CD14-positive monocyte (primary cell): ENCODE data around the gene EYS. TPM values are rescaled to one million over a fixed set of nuclear protein-coding genes. Genes with fewer than 3 reads are reported as not detected.

Experiments used
- DNase-seq, 3 donors: peaks; one replicate each; pipeline ENCODE4 v3.0.0-alpha.2; 2011 to 2022
- H2AFZ ChIP-seq: 2 replicates; pipeline ENCODE4 v1.6.0; 2012; ENCODE audit warnings: mild to moderate bottlenecking, low read depth, low read length, inconsistent platforms; ENCODE audit not compliant: insufficient read depth, poor library complexity, severe bottlenecking
- H3K27ac ChIP-seq, 2 donors: 1 replicate in 1 of 2; 2 replicates in 1 of 2; pipeline ENCODE4 v1.5.1; 2012 to 2013; ENCODE audit warnings: low read length in 2 of 2, control low read depth in 1 of 2, inconsistent platforms in 1 of 2, low read depth in 1 of 2, mild to moderate bottlenecking in 1 of 2
- H3K27me3 ChIP-seq, 2 donors: one replicate each; pipeline versions ENCODE4 v1.6.0 to v1.6.1; 2011 to 2013; ENCODE audit warnings: low read length in 2 of 2; ENCODE audit not compliant: control insufficient read depth in 2 of 2, insufficient read depth in 2 of 2
- H3K36me3 ChIP-seq, 2 donors: replicated peaks in 1 of 2; 1 replicate in 1 of 2; 2 replicates in 1 of 2; pipeline versions ENCODE4 v1.5.1 to v1.6.1; 2012 to 2013; ENCODE audit warnings: low read length in 2 of 2, control low read depth in 1 of 2, inconsistent platforms in 1 of 2, mild to moderate bottlenecking in 1 of 2; ENCODE audit not compliant: insufficient read depth in 2 of 2, control insufficient read depth in 1 of 2
- H3K4me1 ChIP-seq, 2 donors: 1 replicate in 1 of 2; 2 replicates in 1 of 2; pipeline versions ENCODE4 v1.5.1 to v1.6.1; 2012 to 2013; ENCODE audit warnings: low read length in 2 of 2, control low read depth in 1 of 2, inconsistent platforms in 1 of 2, mild to moderate bottlenecking in 1 of 2, moderate library complexity in 1 of 2; ENCODE audit not compliant: insufficient read depth in 2 of 2, control insufficient read depth in 1 of 2
- H3K4me2 ChIP-seq: replicated peaks from 2 replicates; pipeline ENCODE3; 2012; ENCODE audit warnings: low read length, moderate library complexity, mild to moderate bottlenecking; ENCODE audit not compliant: poor library complexity, severe bottlenecking; ENCODE audit errors: extremely low read depth
- H3K4me3 ChIP-seq, 3 experiments: fragments of 200-600 bp in 1 of 3; sonication (generic) in 1 of 3; replicated peaks in 1 of 3; 1 replicate in 2 of 3; 2 replicates in 1 of 3; pipeline ENCODE4 v1.5.1; 2011 to 2013; ENCODE audit warnings: low read length in 3 of 3, mild to moderate bottlenecking in 3 of 3, control low read depth in 2 of 3, low read depth in 2 of 3, inconsistent platforms in 1 of 3, moderate library complexity in 1 of 3
- H3K79me2 ChIP-seq: 2 replicates; pipeline ENCODE4 v1.6.0; 2012; ENCODE audit warnings: mild to moderate bottlenecking, control low read depth, inconsistent platforms, low read length, moderate library complexity; ENCODE audit not compliant: insufficient read depth
- H3K9ac ChIP-seq: 2 replicates; pipeline ENCODE4 v1.6.0; 2017; ENCODE audit warnings: low read length, mild to moderate bottlenecking; ENCODE audit not compliant: insufficient read depth, poor library complexity, severe bottlenecking
- H3K9me3 ChIP-seq, 2 donors: replicated peaks in 1 of 2; 1 replicate in 1 of 2; 2 replicates in 1 of 2; pipeline versions ENCODE4 v1.5.1 to v1.6.1; 2012 to 2013; ENCODE audit warnings: low read length in 2 of 2, control low read depth in 1 of 2; ENCODE audit not compliant: control insufficient read depth in 1 of 2, insufficient read depth in 1 of 2
- H4K20me1 ChIP-seq: 2 replicates; pipeline ENCODE4 v1.6.0; 2012; ENCODE audit warnings: mild to moderate bottlenecking, low read length, control low read depth, moderate library complexity; ENCODE audit not compliant: insufficient read depth
- H3K27ac Mint-ChIP-seq, 7 donors: one replicate each; pipeline ENCODE4 v1.8.0; 2020; ENCODE audit warnings: mild to moderate bottlenecking in 7 of 7, mixed read lengths in 7 of 7, moderate library complexity in 6 of 7, inconsistent platforms in 2 of 7
- H3K27me3 Mint-ChIP-seq, 3 donors: one replicate each; pipeline ENCODE4 v1.8.0; 2021 to 2022; ENCODE audit warnings: low read depth in 3 of 3, mild to moderate bottlenecking in 3 of 3, mixed read lengths in 3 of 3, moderate library complexity in 3 of 3, inconsistent platforms in 1 of 3
- H3K36me3 Mint-ChIP-seq, 2 donors: one replicate each; pipeline ENCODE4 v1.8.0; 2020; ENCODE audit warnings: mixed read lengths in 2 of 2, inconsistent platforms in 1 of 2, mild to moderate bottlenecking in 1 of 2
- H3K4me1 Mint-ChIP-seq: one replicate; pipeline ENCODE4 v1.8.0; 2020; ENCODE audit warnings: mild to moderate bottlenecking, mixed read lengths
- H3K4me3 Mint-ChIP-seq, 2 donors: one replicate each; pipeline ENCODE4 v1.8.0; 2020; ENCODE audit warnings: mild to moderate bottlenecking in 2 of 2, mixed read lengths in 2 of 2, moderate library complexity in 1 of 2
- H3K9me3 Mint-ChIP-seq, 7 donors: one replicate each; pipeline ENCODE4 v1.8.0; 2020 to 2022; ENCODE audit warnings: mixed read lengths in 7 of 7, mild to moderate bottlenecking in 6 of 7, moderate library complexity in 6 of 7, inconsistent platforms in 2 of 7
- CTCF ChIP-seq: fragments of 200-600 bp; IDR thresholded peaks from one replicate; pipeline ENCODE4 v1.8.0; 2022; ENCODE audit warnings: antibody characterized with exemption, mild to moderate bottlenecking
- WGBS: methylation state at CpG from one replicate; pipeline ENCODE4 v1.1.5; 2013; ENCODE audit warnings: missing lambda C conversion rate; ENCODE audit not compliant: insufficient coverage; 5-methylcytosine and 5-hydroxymethylcytosine counted together
- intact Hi-C, 2 donors: fragments of 100-400 bp; cut with micrococcal nuclease; formaldehyde crosslinking; loops; one replicate each; pipeline versions ENCODE4 v1.15.0 to v1.15.1; 2023
- polyA plus RNA-seq, 3 donors: library from polyadenylated mRNA; depleted of rRNA in 1 of 3; unstranded in 2 of 3; stranded (reverse) in 1 of 3; fragments of 300-500 nt in 2 of 3; fragments of >200 nt in 1 of 3; fragmentation: Illumina TruSeq in 2 of 3; gene quantifications; 1 replicate in 2 of 3; 2 replicates in 1 of 3; pipeline ENCODE4 v1.2.3, GENCODE V29; 2012 to 2021

The EYS gene
- polyA plus RNA-seq, 3 donors, result 0.01 to 0.03 TPM; not detected in 1

GRCh38 chr6:65461121-65461520 lies 245.9 kb downstream of the EYS start:
- Mint-ChIP-seq H3K4me3 (no peak overlapping the region), H3K36me3 (no peaks in the 10 kb centered on the region), H3K27me3 (peaks cover 0 to 1% (median 0%) of the 10 kb centered on the region in 3 donors), H3K4me1 (no peaks in the 10 kb centered on the region), H3K9me3 (peaks cover 0 to 6% (median 2%) of the 10 kb centered on the region in 7 donors), H3K27ac (no peak overlapping the region)
- WGBS, result 66% methylated on average over 3 of the region's 3 CpGs
- peaks cover 0 to 11% of the 10 kb centered on the region in 2 donors for H3K9me3 ChIP-seq
- intact Hi-C loops, result no loop called here
- no peak overlapping the region for H3K27ac ChIP-seq
- H4K20me1 ChIP-seq, result no peaks in the 10 kb centered on the region
- no peak for DNase-seq
- no peak overlapping the region for H3K4me3 ChIP-seq
- no peak overlapping the region for H3K9ac ChIP-seq
- H3K4me2 ChIP-seq, result no peak overlapping the region
- no peaks in the 10 kb centered on the region for H3K36me3 ChIP-seq
- TF ChIP-seq CTCF, result no peak
- H3K79me2 ChIP-seq, result no peaks in the 10 kb centered on the region
- no peaks in the 10 kb centered on the region for H3K4me1 ChIP-seq
- no peak overlapping the region for H2AFZ ChIP-seq
- no peaks in the 10 kb centered on the region for H3K27me3 ChIP-seq

- TF ChIP-seq CTCF, result no peak
- H3K27ac ChIP-seq, result no peak overlapping the region
- Mint-ChIP-seq H3K36me3 (no peaks in the 10 kb centered on the region), H3K27ac (no peak overlapping the region), H3K4me3 (no peak overlapping the region), H3K4me1 (no peaks in the 10 kb centered on the region), H3K9me3 (peaks cover 0 to 5% (median 3%) of the 10 kb centered on the region in 7 donors), H3K27me3 (no peaks in the 10 kb centered on the region)
- H3K79me2 ChIP-seq, result no peaks in the 10 kb centered on the region
- no peak overlapping the region for H3K4me2 ChIP-seq
- no peaks in the 10 kb centered on the region for H4K20me1 ChIP-seq
- H3K4me3 ChIP-seq, result no peak overlapping the region
- no peak for DNase-seq
- peaks cover 0 to 6% of the 10 kb centered on the region in 2 donors for H3K9me3 ChIP-seq
- no CpG with 5 or more reads among the region's 1 CpG for WGBS
- H2AFZ ChIP-seq, result no peak overlapping the region
- intact Hi-C loops, result no loop called here
- H3K36me3 ChIP-seq, result no peaks in the 10 kb centered on the region
- no peaks in the 10 kb centered on the region for H3K27me3 ChIP-seq
- no peak overlapping the region for H3K9ac ChIP-seq
- no peaks in the 10 kb centered on the region for H3K4me1 ChIP-seq
These were observed 254.7 kb downstream of the EYS start for GRCh38 chr6:65452333-65452732.
